BLaER1 (cell line): ENCODE data around the gene RESF1.
A peak's percentile ranks its signal among the peaks of the same experiment; 100 is the strongest.
"Not testable (repeated sequence)": the region's sequence is repeated elsewhere in the genome, so short reads cannot be mapped to it uniquely, and the experiment has no call there.

Experiments used
- H3K27ac ChIP-seq: shearing (Covaris generic); formaldehyde crosslinking; 2 replicates; pipeline ENCODE4 v1.8.1; 2022
- H3K27me3 ChIP-seq: shearing (Covaris generic); formaldehyde crosslinking; 2 replicates; pipeline ENCODE4 v1.8.1; 2022
- H3K36me3 ChIP-seq: shearing (Covaris generic); formaldehyde crosslinking; 2 replicates; pipeline ENCODE4 v1.8.1; 2022
- H3K4me1 ChIP-seq: shearing (Covaris generic); formaldehyde crosslinking; 2 replicates; pipeline ENCODE4 v1.8.1; 2022
- H3K4me2 ChIP-seq: shearing (Covaris generic); formaldehyde crosslinking; 2 replicates; pipeline ENCODE4 v1.8.1; 2022
- H3K4me3 ChIP-seq: shearing (Covaris generic); formaldehyde crosslinking; 2 replicates; pipeline ENCODE4 v1.8.1; 2022
- H3K9ac ChIP-seq: shearing (Covaris generic); formaldehyde crosslinking; 2 replicates; pipeline ENCODE4 v1.8.1; 2022
- H3K9me3 ChIP-seq: shearing (Covaris generic); formaldehyde crosslinking; 2 replicates; pipeline ENCODE4 v1.8.1; 2022
- H4K20me1 ChIP-seq: shearing (Covaris generic); formaldehyde crosslinking; 2 replicates; pipeline ENCODE4 v1.8.1; 2022
- Cebpa-rat ChIP-seq: shearing (Covaris generic); IDR thresholded peaks from 2 replicates; pipeline ENCODE4 v1.8.1; 2022

RESF1 gene

GRCh38 chr12:31947971-31948370 lies 11.2 kb upstream of the RESF1 start:
- H3K27ac ChIP-seq, result no peak overlapping the region
- peaks cover 59% of the 10 kb centered on the region for H3K9me3 ChIP-seq
- no peak overlapping the region for H3K9ac ChIP-seq
- H3K27me3 ChIP-seq, result no peaks in the 10 kb centered on the region
- no peaks in the 10 kb centered on the region for H3K36me3 ChIP-seq
- no peak for TF ChIP-seq Cebpa-rat
- no peak overlapping the region for H3K4me3 ChIP-seq
- H3K4me1 ChIP-seq, result no peaks in the 10 kb centered on the region
- no peaks in the 10 kb centered on the region for H4K20me1 ChIP-seq
- no peak overlapping the region for H3K4me2 ChIP-seq

DNA sequence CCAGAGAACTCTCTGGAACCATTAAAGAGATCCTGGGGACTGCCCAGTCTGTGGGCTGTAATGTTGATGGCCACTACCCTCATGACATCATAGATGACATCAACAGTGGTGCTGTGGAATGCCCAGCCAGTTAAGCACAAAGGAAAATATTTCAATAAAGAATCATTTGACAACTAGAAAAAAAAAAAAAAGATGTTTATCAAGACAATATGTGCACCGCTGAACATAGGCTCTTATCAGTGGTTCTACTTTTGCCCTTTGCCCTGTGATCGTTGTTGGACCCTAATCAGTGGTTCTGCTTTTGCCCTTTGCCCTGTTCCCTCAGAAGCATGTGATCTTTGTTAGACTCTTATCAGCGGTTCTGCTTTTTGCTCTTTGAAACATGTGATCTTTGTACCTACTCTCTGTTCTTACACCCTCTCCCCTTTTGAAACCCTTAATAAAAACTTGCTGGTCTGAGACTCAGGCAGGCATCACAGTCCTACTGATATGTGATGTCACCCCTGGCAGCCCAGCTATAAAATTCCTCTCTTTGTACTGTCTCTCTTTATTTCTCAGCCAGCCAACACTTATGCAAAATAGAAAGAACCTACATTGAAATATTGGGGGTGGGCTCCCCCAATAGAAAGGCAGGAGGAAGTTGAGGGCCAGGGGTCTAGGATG lies 10.4 kb upstream of the RESF1 start:
- H4K20me1 ChIP-seq, H3K4me2 ChIP-seq, H3K4me3 ChIP-seq, H3K27ac ChIP-seq, H3K9ac ChIP-seq, H3K4me1 ChIP-seq, H3K36me3 ChIP-seq, H3K27me3 ChIP-seq: not testable (repeated sequence)
- H3K9me3 ChIP-seq, result peaks cover 53% of the 10 kb centered on the region

- no peak overlapping the region for H3K4me2 ChIP-seq
Measured at GRCh38 chr12:31950088-31950487, 9.1 kb upstream of the RESF1 start.

GRCh38 chr12:31950492-31950891 lies 8.7 kb upstream of the RESF1 start:
- Histone ChIP-seq H3K27ac (no peak overlapping the region), H3K9me3 (peaks cover 41% of the 10 kb centered on the region)
- no peak for TF ChIP-seq Cebpa-rat

More at GRCh38 chr12:31950088-31950487, 9.1 kb upstream of the RESF1 start:
- no peak overlapping the region for H3K27ac ChIP-seq
- H3K27me3 ChIP-seq, result no peaks in the 10 kb centered on the region
- no peaks in the 10 kb centered on the region for H3K4me1 ChIP-seq
- no peak overlapping the region for H3K9ac ChIP-seq
- H3K9me3 ChIP-seq, result peaks cover 41% of the 10 kb centered on the region
- H4K20me1 ChIP-seq, result no peaks in the 10 kb centered on the region
- H3K36me3 ChIP-seq, result no peaks in the 10 kb centered on the region
- H3K4me3 ChIP-seq, result no peak overlapping the region
- no peak for TF ChIP-seq Cebpa-rat

GRCh38 chr12:31951008-31951407 lies 8.2 kb upstream of the RESF1 start:
- H3K27me3 ChIP-seq, result no peaks in the 10 kb centered on the region
- no peak overlapping the region for H3K27ac ChIP-seq

More at GRCh38 chr12:31950492-31950891, 8.7 kb upstream of the RESF1 start:
- Histone ChIP-seq H3K27me3 (no peaks in the 10 kb centered on the region), H3K4me3 (no peak overlapping the region), H4K20me1 (no peaks in the 10 kb centered on the region), H3K9ac (no peak overlapping the region), H3K36me3 (no peaks in the 10 kb centered on the region), H3K4me1 (no peaks in the 10 kb centered on the region), H3K4me2 (no peak overlapping the region)

DNA sequence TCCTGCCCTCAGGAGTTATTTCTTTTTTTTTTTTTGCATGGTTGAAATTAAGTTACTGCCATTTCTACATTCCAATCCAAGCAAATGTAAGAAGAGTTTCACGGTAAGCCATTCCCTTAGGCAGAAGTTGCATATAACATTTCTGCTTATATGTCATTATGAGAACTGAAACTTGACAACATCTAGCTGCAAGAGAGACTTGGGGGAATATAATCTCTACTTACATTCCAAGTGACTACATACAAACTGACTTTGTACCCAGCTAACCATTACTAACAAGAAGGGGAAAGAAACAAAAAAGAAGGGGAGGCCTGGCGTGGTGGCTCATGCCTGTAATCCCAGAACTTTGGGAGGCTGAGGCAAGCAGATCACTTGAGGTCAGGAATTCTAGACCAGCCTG lies 7.3 kb upstream of the RESF1 start:
- peaks cover 35% of the 10 kb centered on the region for H3K9me3 ChIP-seq
- no peaks in the 10 kb centered on the region for H3K27me3 ChIP-seq
- TF ChIP-seq Cebpa-rat, result no peak
- no peak overlapping the region for H3K27ac ChIP-seq
- H3K4me1 ChIP-seq, result no peaks in the 10 kb centered on the region
- no peaks in the 10 kb centered on the region for H3K36me3 ChIP-seq
- no peaks in the 10 kb centered on the region for H4K20me1 ChIP-seq
- H3K9ac ChIP-seq, result no peak overlapping the region
- H3K4me2 ChIP-seq, result no peak overlapping the region
- no peak overlapping the region for H3K4me3 ChIP-seq

More at GRCh38 chr12:31951008-31951407, 8.2 kb upstream of the RESF1 start:
- H3K4me3 ChIP-seq, result no peak overlapping the region
- no peaks in the 10 kb centered on the region for H3K4me1 ChIP-seq
- no peak overlapping the region for H3K9ac ChIP-seq
- H3K4me2 ChIP-seq, result no peak overlapping the region
- no peaks in the 10 kb centered on the region for H4K20me1 ChIP-seq
- peaks cover 36% of the 10 kb centered on the region for H3K9me3 ChIP-seq
- no peak for TF ChIP-seq Cebpa-rat
- H3K36me3 ChIP-seq, result no peaks in the 10 kb centered on the region

GRCh38 chr12:31952418-31952817 lies 6.8 kb upstream of the RESF1 start:
- Histone ChIP-seq H3K4me2 (no peak overlapping the region), H3K27me3 (no peaks in the 10 kb centered on the region), H4K20me1 (no peaks in the 10 kb centered on the region), H3K4me1 (no peaks in the 10 kb centered on the region), H3K9me3 (peaks cover 32% of the 10 kb centered on the region), H3K9ac (no peak overlapping the region), H3K27ac (no peak overlapping the region), H3K36me3 (no peaks in the 10 kb centered on the region), H3K4me3 (no peak overlapping the region)
- no peak for TF ChIP-seq Cebpa-rat

- Histone ChIP-seq H3K36me3 (no peaks in the 10 kb centered on the region), H3K27ac (no peak overlapping the region), H3K9ac (no peak overlapping the region), H4K20me1 (peaks cover 2% of the 10 kb centered on the region), H3K4me3 (no peak overlapping the region), H3K9me3 (peaks cover 13% of the 10 kb centered on the region), H3K4me1 (peaks cover 5% of the 10 kb centered on the region; the same call in 1 of the 2 replicates), H3K27me3 (no peaks in the 10 kb centered on the region), H3K4me2 (no peak overlapping the region)
- no peak for TF ChIP-seq Cebpa-rat
Measured at GRCh38 chr12:31954925-31955858, 4.0 kb upstream of the RESF1 start.

DNA sequence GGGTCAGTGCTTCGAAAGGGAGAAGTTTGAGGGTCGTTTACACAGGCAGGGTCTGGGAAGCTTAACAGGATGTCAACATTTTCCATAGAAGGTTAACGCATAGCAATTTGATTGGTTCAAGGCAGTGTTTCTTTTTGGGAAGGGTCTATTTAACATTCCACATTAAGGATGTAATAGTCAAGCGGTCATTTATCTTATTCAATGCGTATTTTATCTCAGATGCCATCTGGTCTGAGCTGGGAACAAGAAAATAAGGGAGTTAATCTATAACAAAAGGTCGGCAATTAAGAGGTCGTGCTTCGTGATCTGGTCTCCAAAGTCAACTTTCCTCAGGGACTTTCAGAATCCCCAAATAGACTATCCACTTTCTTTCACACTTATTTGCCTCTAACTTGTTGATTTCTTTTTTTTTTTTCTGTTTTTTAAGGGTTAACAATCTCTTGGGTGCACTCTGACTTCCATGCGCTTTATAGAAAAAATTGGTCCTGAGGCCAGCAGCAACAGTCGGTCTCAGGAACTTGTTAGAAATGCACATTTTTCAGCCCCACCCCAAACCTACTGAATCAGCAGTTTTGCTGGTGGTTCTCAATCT lies 550 bp upstream of the RESF1 start:
- Histone ChIP-seq H3K9ac (peak overlapping the region; percentile 94), H3K4me2 (peak overlapping the region; percentile 86), H3K36me3 (peaks cover 27% of the 10 kb centered on the region), H3K27me3 (no peaks in the 10 kb centered on the region), H3K4me3 (peak overlapping the region; percentile 84), H3K4me1 (peaks cover 27% of the 10 kb centered on the region), H3K27ac (peak overlapping the region; percentile 96), H3K9me3 (peaks cover 23% of the 10 kb centered on the region), H4K20me1 (peaks cover 25% of the 10 kb centered on the region)
- TF ChIP-seq Cebpa-rat, result no peak
